ENCODE measurements around the gene BACE1. TPM values are rescaled to one million over a fixed set of nuclear protein-coding genes. Genes with fewer than 3 reads are reported as not detected.
"Not testable (repeated sequence)": the region's sequence is repeated elsewhere in the genome, so short reads cannot be mapped to it uniquely, and the experiment has no call there.

Gene BACE1
- total RNA-seq, 1 donor from 2014 or later: 4.2 TPM

DNA sequence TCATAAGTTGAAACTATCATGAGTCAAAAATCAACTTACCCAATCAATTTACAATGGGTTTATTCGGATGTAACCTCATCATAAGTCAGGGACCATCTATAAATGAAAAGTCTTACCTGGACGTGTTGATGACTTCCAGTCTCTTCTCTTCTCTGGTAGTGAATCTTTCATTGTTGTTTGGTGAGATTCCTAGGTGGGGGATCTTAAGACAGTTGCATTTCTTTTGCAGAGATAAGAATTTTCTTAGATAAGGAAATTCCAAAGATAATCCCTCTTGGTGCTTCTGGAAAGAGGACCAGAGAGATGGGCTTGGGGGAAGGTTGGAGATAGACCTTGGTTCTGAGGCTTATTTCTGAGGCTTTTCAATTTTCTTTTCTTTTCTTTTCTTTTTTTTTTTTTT lies 46.2 kb downstream of the BACE1 start:
- no peak overlapping the region for H3K4me3 ChIP-seq (ENCODE audit: low read depth, low read length)
- no peak for FAIRE-seq
- no peaks in the 10 kb centered on the region for H3K36me3 ChIP-seq (ENCODE audit: control insufficient read depth, insufficient read depth, low read length)
- DNase-seq (ENCODE audit: low read depth): no peak
- no peaks in the 10 kb centered on the region for H3K27me3 ChIP-seq (ENCODE audit: control insufficient read depth, insufficient read depth, low read length)
- TF ChIP-seq, protein P1, sequence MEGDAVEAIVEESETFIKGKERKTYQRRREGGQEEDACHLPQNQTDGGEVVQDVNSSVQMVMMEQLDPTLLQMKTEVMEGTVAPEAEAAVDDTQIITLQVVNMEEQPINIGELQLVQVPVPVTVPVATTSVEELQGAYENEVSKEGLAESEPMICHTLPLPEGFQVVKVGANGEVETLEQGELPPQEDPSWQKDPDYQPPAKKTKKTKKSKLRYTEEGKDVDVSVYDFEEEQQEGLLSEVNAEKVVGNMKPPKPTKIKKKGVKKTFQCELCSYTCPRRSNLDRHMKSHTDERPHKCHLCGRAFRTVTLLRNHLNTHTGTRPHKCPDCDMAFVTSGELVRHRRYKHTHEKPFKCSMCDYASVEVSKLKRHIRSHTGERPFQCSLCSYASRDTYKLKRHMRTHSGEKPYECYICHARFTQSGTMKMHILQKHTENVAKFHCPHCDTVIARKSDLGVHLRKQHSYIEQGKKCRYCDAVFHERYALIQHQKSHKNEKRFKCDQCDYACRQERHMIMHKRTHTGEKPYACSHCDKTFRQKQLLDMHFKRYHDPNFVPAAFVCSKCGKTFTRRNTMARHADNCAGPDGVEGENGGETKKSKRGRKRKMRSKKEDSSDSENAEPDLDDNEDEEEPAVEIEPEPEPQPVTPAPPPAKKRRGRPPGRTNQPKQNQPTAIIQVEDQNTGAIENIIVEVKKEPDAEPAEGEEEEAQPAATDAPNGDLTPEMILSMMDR (IDR thresholded peaks at IDR 0.05; ENCODE audit: insufficient read depth, low read length, severe bottlenecking): no peak

DNA sequence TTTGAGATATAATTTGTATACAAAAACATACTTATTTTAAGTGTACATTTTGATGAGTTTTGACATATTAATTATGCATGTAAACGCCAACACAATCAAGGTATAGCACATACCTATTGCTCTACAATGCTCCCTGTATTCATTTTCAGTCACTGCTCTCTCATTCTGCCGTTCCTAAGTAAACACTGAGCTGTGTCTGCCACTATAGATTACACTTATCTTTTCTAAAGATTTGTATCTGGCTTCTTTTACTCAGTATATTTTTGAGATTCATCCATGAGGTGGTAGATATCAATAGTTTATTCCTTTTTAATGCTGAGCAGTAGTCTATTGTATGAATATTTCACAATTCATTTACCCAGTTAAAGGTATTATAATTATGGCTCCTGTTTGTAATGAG lies 50.3 kb downstream of the BACE1 start:
- Histone ChIP-seq H3K4me3 (ENCODE audit: low read depth, low read length) (no peak overlapping the region), H3K36me3 (ENCODE audit: control insufficient read depth, insufficient read depth, low read length) (peaks cover 1% of the 10 kb centered on the region), H3K27me3 (ENCODE audit: control insufficient read depth, insufficient read depth, low read length) (no peaks in the 10 kb centered on the region)
- DNase-seq (ENCODE audit: low read depth) (no peak), FAIRE-seq (no peak)
- TF ChIP-seq, protein P1 (IDR thresholded peaks at IDR 0.05; ENCODE audit: insufficient read depth, low read length, severe bottlenecking): no peak

DNA sequence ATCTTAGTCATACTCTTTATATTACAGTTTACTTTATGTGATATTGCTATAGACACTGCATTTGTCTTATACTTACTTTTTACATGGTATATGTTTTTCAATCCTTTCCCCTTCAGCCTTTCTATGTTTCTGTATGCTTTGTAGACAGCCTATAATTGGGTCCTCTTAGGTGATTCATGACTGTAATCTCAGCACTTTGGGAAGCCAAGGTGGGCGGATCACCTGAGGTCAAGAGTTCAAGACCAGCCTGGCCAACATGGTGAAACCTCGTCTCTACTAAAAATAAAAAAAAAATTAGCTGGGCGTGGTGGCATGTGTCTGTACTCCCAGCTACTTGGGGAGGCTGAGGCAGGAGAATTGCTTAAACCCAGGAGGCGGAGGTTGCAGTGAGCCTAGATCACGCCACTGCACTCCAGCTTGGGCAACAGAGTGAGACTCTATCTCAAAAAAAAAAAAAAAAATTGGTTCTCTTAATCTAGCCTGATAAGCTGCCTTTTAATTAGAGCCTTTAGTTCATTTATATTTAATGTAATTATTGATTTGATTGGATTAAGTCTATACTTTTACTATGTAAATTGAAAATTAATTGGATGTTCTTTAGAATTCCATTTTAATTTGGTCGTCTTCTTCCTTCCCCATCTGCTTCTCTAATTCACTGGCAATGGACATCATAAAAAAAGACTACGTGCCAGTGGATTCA lies 51.3 kb downstream of the BACE1 start:
- not testable (repeated sequence) for H3K27me3 ChIP-seq (ENCODE audit: control insufficient read depth, insufficient read depth, low read length); DNase-seq (ENCODE audit: low read depth); H3K4me3 ChIP-seq (ENCODE audit: low read depth, low read length); FAIRE-seq; H3K36me3 ChIP-seq (ENCODE audit: control insufficient read depth, insufficient read depth, low read length)

DNA sequence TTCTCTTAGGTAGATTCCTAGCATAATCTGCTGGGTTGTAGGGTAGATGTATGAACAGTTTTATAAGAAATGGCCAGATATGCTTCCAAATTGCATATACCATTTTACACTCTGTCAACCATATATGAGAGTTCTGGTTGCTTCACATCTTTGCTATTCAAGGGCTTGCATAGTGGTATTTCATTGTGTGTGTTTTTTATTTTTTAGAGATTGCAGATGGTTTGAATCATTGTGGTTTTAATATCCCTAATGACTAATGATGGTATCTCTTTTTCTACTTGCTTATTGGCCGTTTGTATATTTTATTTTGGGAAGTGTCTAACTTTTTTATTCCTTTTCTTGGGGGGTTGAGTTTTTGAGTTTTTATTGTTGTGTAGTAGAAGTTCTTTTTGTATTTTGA lies 56.6 kb downstream of the BACE1 start:
- Histone ChIP-seq H3K4me3 (ENCODE audit: low read depth, low read length) (no peak overlapping the region), H3K36me3 (ENCODE audit: control insufficient read depth, insufficient read depth, low read length) (peaks cover 1% of the 10 kb centered on the region), H3K27me3 (ENCODE audit: control insufficient read depth, insufficient read depth, low read length) (no peaks in the 10 kb centered on the region)
- peak; percentile 23 for DNase-seq (ENCODE audit: low read depth)
- TF ChIP-seq, protein P1 (IDR thresholded peaks at IDR 0.05; ENCODE audit: insufficient read depth, low read length, severe bottlenecking): no peak
- no peak for FAIRE-seq

DNA sequence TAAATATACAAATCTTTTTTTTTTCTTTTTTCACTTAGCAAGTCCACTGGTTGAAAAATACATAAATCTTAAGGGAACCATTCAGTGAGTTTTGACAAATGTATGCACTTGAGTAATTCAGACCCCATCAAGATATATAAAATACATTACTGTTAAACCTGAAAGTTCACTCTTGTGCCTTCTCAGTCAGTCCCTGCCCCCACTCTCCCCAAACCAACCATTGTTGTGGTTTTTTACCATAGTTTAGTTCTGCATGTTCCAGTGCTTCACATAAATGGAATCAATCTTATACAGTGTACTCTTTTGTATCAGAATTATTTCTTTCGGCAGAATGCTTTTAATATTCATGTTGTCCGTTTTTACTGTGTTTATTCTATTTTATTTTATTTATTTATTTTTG lies 57.5 kb downstream of the BACE1 start:
- DNase-seq (ENCODE audit: low read depth) (no peak), FAIRE-seq (no peak)
- no peaks in the 10 kb centered on the region for H3K27me3 ChIP-seq (ENCODE audit: control insufficient read depth, insufficient read depth, low read length)
- H3K4me3 ChIP-seq (ENCODE audit: low read depth, low read length): no peak overlapping the region
- H3K36me3 ChIP-seq (ENCODE audit: control insufficient read depth, insufficient read depth, low read length): peaks cover under 1% of the 10 kb centered on the region
- TF ChIP-seq, protein P1 (IDR thresholded peaks at IDR 0.05; ENCODE audit: insufficient read depth, low read length, severe bottlenecking): no peak

DNA sequence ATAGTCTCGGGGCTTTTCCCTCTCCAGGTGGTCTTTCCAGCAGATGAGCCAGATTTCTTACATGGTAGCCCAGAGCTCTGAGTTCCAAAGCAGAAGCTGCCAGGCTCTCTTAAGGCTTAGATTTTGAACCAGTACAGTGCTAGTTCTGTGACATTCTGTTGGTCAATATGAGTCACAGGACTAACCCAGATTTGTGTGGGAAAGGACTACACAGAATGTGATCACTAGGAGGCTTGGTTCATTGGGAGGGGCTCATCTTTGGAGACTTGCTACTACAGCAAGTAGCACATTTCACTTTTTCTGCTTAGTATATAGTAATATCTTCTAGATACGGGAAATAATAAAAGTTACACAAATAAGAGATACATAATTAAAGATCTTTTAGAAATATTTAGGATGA lies 59.5 kb downstream of the BACE1 start:
- peak; percentile 59 for DNase-seq (ENCODE audit: low read depth)

More for the DNA sequence above, 59.5 kb downstream of the BACE1 start:
- TF ChIP-seq, protein P1 (IDR thresholded peaks at IDR 0.05; ENCODE audit: insufficient read depth, low read length, severe bottlenecking): no peak
- FAIRE-seq: no peak
- no peak overlapping the region for H3K4me3 ChIP-seq (ENCODE audit: low read depth, low read length)
- peaks cover 3% of the 10 kb centered on the region for H3K36me3 ChIP-seq (ENCODE audit: control insufficient read depth, insufficient read depth, low read length)
- H3K27me3 ChIP-seq (ENCODE audit: control insufficient read depth, insufficient read depth, low read length): no peaks in the 10 kb centered on the region
